Fibroblast of lung (primary cell): ENCODE measurements around the gene VPS41.

ENCODE experiments used
- EZH2 ChIP-seq: IDR thresholded peaks from 2 replicates; pipeline ENCODE4 v1.5.1; 2012; ENCODE audit warnings: low read length, control low read depth, mild to moderate bottlenecking; ENCODE audit errors: missing control alignments
- TF ChIP-seq, protein P1 (sequence below), 2 donors: IDR thresholded peaks in 1 of 2; conservative IDR thresholded peaks in 1 of 2; 1 replicate in 1 of 2; 2 replicates in 1 of 2; pipeline ENCODE4 v1.5.1; 2011 to 2012; ENCODE audit warnings: low read length in 2 of 2, control low read depth in 1 of 2, inconsistent platforms in 1 of 2, low read depth in 1 of 2, mild to moderate bottlenecking in 1 of 2

DNA sequence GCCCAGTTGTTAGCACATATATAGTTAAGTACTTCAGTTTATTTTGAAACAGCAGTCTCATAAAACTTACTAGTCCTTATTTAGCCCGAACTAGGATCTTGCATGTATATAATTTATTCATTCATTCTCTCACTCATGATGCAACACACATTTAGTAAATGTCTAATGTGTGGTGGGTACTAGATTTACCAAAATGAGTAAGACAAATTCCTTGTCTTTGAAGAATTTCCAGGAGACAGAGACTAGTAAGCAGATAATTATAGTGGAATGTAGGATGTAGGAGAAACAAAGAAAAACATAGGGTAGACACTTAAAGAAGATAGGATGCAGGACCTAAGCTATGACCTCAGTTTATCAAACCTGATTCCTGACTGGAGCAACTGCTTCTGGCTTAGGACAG is 157.6 kb downstream of the VPS41 start:
- TF ChIP-seq, protein P1, sequence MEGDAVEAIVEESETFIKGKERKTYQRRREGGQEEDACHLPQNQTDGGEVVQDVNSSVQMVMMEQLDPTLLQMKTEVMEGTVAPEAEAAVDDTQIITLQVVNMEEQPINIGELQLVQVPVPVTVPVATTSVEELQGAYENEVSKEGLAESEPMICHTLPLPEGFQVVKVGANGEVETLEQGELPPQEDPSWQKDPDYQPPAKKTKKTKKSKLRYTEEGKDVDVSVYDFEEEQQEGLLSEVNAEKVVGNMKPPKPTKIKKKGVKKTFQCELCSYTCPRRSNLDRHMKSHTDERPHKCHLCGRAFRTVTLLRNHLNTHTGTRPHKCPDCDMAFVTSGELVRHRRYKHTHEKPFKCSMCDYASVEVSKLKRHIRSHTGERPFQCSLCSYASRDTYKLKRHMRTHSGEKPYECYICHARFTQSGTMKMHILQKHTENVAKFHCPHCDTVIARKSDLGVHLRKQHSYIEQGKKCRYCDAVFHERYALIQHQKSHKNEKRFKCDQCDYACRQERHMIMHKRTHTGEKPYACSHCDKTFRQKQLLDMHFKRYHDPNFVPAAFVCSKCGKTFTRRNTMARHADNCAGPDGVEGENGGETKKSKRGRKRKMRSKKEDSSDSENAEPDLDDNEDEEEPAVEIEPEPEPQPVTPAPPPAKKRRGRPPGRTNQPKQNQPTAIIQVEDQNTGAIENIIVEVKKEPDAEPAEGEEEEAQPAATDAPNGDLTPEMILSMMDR (conservative IDR thresholded peaks at IDR 0.05 in 1 of 2, IDR thresholded peaks at IDR 0.05 in 1 of 2; ENCODE audit: low read depth in 1 of 2, low read length in 2 of 2) = no peak
- no peak for TF ChIP-seq EZH2
